Colonic mucosa (tissue), 4 donors: ENCODE results near the gene ATP8B3. TPM values are rescaled to one million over a fixed set of nuclear protein-coding genes. Genes with fewer than 3 reads are reported as not detected.

Source experiments
- DNase-seq: peaks from one replicate; pipeline ENCODE4 v3.0.0-alpha.2; 2020
- H3K27ac ChIP-seq: fragments of 200-600 bp; one replicate; pipeline ENCODE4 v1.8.0; 2021
- H3K27me3 ChIP-seq: fragments of 200-600 bp; one replicate; pipeline ENCODE4 v1.8.0; 2021
- H3K36me3 ChIP-seq: fragments of 200-600 bp; one replicate; pipeline ENCODE4 v1.8.0; 2021
- H3K4me1 ChIP-seq: fragments of 200-600 bp; one replicate; pipeline ENCODE4 v1.8.0; 2021; ENCODE audit warnings: mild to moderate bottlenecking
- H3K4me3 ChIP-seq: fragments of 200-600 bp; one replicate; pipeline ENCODE4 v1.8.0; 2021
- H3K9ac ChIP-seq, 2 donors: one replicate each; pipeline ENCODE4 v1.7.0; 2013; ENCODE audit warnings: control low read depth in 2 of 2, low read depth in 2 of 2, low read length in 2 of 2
- H3K9me3 ChIP-seq: fragments of 200-600 bp; one replicate; pipeline ENCODE4 v1.8.0; 2021
- CTCF ChIP-seq: fragments of 200-600 bp; IDR thresholded peaks from one replicate; pipeline ENCODE4 v1.8.0; 2022; ENCODE audit warnings: antibody characterized with exemption, mild to moderate bottlenecking
- intact Hi-C: fragments of 100-400 bp; cut with DNase I; formaldehyde crosslinking; loops from one replicate; pipeline ENCODE4 v1.14.1; 2022
- total RNA-seq, 2 donors: library from RNA; stranded (reverse); fragmentation: NEBNext Ultra II Directional in 1 of 2; extraction: Animal tissue kit (Norgen Biotek cat#: 25700) in 1 of 2; gene quantifications; one replicate each; pipeline ENCODE4 v1.2.1, GENCODE V29; 2021
- donor health status: healthy.
- donor health status: DM: no; HTN: no; CAD: no.
- donor health status: DM: no; HTN: no; CAD: no.

The ATP8B3 gene
- total RNA-seq, 2 donors from 2014 or later = 0.15 to 0.42 TPM

GRCh38 chr19:1839658-1840540, 27.8 kb upstream of the ATP8B3 start:
- Histone ChIP-seq H3K9me3 (no peaks in the 10 kb centered on the region), H3K9ac (peak overlapping the region in 1 of 2 donors; percentile 84), H3K36me3 (no peaks in the 10 kb centered on the region), H3K27ac (peak overlapping the region; percentile 84), H3K27me3 (no peaks in the 10 kb centered on the region), H3K4me1 (peaks cover 36% of the 10 kb centered on the region), H3K4me3 (no peak overlapping the region)
- no peak for TF ChIP-seq CTCF
- intact Hi-C loops = no loop called here
- DNase-seq = peak; percentile 87

- Histone ChIP-seq H3K4me3 (no peak overlapping the region), H3K9ac (peak overlapping the region; percentile 14 to 22), H3K27ac (peak overlapping the region; percentile 84), H3K36me3 (no peaks in the 10 kb centered on the region), H3K9me3 (no peaks in the 10 kb centered on the region), H3K27me3 (no peaks in the 10 kb centered on the region), H3K4me1 (peaks cover 32% of the 10 kb centered on the region)
- peak; percentile 95 for TF ChIP-seq CTCF
- intact Hi-C loops = no loop called here
- peak; percentile 71 for DNase-seq
Observed at GRCh38 chr19:1837625-1838105, 25.6 kb upstream of the ATP8B3 start.

GRCh38 chr19:1837222-1837565, 25.1 kb upstream of the ATP8B3 start:
- Histone ChIP-seq H3K36me3 (no peaks in the 10 kb centered on the region), H3K27ac (peak overlapping the region; percentile 84), H3K4me3 (no peak overlapping the region), H3K4me1 (peaks cover 32% of the 10 kb centered on the region), H3K27me3 (no peaks in the 10 kb centered on the region), H3K9ac (no peak overlapping the region), H3K9me3 (no peaks in the 10 kb centered on the region)
- no peak for DNase-seq
- TF ChIP-seq CTCF = no peak
- intact Hi-C loops = no loop called here

- Histone ChIP-seq H3K4me3 (no peak overlapping the region), H3K9ac (no peak overlapping the region), H3K4me1 (peaks cover 32% of the 10 kb centered on the region), H3K36me3 (no peaks in the 10 kb centered on the region), H3K27me3 (no peaks in the 10 kb centered on the region), H3K27ac (no peak overlapping the region), H3K9me3 (no peaks in the 10 kb centered on the region)
- intact Hi-C loops = no loop called here
- no peak for DNase-seq
- no peak for TF ChIP-seq CTCF
Observed at GRCh38 chr19:1836458-1837221, 24.6 kb upstream of the ATP8B3 start.

GRCh38 chr19:1833540-1833939, 21.5 kb upstream of the ATP8B3 start:
- DNase-seq = no peak

More at GRCh38 chr19:1833540-1833939, 21.5 kb upstream of the ATP8B3 start:
- Histone ChIP-seq H3K27me3 (no peaks in the 10 kb centered on the region), H3K4me3 (no peak overlapping the region), H3K36me3 (no peaks in the 10 kb centered on the region), H3K9me3 (no peaks in the 10 kb centered on the region), H3K4me1 (peaks cover 8% of the 10 kb centered on the region), H3K27ac (no peak overlapping the region), H3K9ac (no peak overlapping the region)
- intact Hi-C loops = no loop called here
- no peak for TF ChIP-seq CTCF
